Measurements from ENCODE around the gene FARP2.

DNA sequence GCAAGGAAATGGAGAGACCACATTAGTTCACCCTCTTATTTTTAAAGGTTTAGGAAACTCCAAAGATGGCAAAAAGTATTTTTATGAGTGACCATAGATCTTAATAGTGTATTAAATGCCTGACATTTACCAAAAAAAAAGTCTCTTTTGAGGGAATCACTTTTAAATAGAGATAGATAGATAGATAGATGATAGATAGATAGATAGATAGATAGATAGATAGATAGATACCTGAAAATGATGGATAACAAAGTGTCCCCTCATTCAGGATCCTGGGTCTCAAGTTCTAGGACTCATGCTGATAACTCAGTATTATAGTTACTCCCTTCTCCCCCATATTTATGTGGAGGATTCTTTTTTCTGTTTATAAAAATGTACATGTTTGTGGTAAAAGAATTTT lies 52.8 kb downstream of the FARP2 start:
- TF ChIP-seq ZNF565 (CRISPR knock-in tag; conservative IDR thresholded peaks at IDR 0.05; ENCODE audit: low read depth) (no peak), RARB (CRISPR knock-in tag; IDR thresholded peaks at IDR 0.05) (no peak), GLIS3 (CRISPR knock-in tag; IDR thresholded peaks at IDR 0.05) (no peak), ZFP3 (CRISPR knock-in tag; IDR thresholded peaks at IDR 0.05) (no peak)
- TF ChIP-seq, protein P1, sequence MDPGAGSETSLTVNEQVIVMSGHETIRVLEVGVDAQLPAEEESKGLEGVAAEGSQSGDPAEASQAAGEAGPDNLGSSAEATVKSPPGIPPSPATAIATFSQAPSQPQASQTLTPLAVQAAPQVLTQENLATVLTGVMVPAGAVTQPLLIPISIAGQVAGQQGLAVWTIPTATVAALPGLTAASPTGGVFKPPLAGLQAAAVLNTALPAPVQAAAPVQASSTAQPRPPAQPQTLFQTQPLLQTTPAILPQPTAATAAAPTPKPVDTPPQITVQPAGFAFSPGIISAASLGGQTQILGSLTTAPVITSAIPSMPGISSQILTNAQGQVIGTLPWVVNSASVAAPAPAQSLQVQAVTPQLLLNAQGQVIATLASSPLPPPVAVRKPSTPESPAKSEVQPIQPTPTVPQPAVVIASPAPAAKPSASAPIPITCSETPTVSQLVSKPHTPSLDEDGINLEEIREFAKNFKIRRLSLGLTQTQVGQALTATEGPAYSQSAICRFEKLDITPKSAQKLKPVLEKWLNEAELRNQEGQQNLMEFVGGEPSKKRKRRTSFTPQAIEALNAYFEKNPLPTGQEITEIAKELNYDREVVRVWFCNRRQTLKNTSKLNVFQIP (CRISPR knock-in tag; IDR thresholded peaks at IDR 0.05; ENCODE audit: borderline replicate concordance, low read depth) = no peak
